22Rv1 (cell line): ENCODE data around the gene NUP210L.

Experiments
- H3K27ac ChIP-seq: fragments of 450-650 bp; 2 replicates; pipeline ENCODE4 v1.5.1; 2017
- ZFX ChIP-seq: fragments of 450-650 bp; IDR thresholded peaks from 2 replicates; pipeline ENCODE4 v1.6.1; 2017; ENCODE audit warnings: antibody characterized with exemption, borderline replicate concordance
- TF ChIP-seq, protein P1 (sequence below): fragments of 450-650 bp; IDR thresholded peaks from 2 replicates; pipeline ENCODE4 v1.5.1; 2017; ENCODE audit warnings: mild to moderate bottlenecking

The NUP210L gene

DNA sequence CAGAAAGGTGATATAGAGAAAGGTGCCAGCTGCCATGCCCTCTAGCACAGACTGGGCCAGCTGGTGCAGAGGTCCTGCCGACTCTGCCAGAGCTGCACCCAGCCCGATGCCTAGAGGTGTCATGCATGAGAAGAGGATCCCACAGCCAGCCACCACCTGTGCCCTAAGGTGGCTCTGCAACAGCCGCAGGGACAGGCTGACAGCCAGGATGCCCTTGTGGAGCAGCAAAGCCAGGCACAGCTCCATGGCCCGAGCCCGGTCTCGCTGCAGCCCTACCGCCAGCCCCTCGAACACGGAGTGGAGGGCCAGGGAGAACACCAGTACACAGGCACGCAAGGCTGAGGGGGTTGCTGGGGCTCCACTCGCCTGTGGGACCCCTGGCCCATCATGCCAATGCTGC, 194.7 kb downstream of the NUP210L start:
- TF ChIP-seq, protein P1, sequence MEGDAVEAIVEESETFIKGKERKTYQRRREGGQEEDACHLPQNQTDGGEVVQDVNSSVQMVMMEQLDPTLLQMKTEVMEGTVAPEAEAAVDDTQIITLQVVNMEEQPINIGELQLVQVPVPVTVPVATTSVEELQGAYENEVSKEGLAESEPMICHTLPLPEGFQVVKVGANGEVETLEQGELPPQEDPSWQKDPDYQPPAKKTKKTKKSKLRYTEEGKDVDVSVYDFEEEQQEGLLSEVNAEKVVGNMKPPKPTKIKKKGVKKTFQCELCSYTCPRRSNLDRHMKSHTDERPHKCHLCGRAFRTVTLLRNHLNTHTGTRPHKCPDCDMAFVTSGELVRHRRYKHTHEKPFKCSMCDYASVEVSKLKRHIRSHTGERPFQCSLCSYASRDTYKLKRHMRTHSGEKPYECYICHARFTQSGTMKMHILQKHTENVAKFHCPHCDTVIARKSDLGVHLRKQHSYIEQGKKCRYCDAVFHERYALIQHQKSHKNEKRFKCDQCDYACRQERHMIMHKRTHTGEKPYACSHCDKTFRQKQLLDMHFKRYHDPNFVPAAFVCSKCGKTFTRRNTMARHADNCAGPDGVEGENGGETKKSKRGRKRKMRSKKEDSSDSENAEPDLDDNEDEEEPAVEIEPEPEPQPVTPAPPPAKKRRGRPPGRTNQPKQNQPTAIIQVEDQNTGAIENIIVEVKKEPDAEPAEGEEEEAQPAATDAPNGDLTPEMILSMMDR = no peak
- TF ChIP-seq ZFX = no peak
- peak overlapping the region; percentile 100 for H3K27ac ChIP-seq

DNA sequence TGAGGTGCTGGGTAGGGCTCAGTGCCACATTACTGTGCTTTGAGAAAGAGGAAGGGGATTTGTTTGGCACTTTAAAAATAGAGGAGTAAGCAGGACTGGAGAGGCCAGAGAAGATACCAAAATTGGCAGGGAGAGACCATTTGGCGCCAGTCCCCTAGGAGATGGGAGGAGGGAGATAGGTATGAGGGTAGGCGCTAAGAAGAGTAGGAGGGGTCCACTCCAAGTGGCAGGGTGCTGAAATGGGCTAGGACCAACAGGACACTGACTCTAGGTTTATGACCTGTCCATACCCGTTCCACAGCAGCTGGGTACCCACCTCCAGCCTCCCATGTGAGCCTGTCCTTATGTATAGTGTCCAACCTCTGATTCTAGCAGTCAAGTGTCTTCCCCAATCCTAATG, 195.4 kb downstream of the NUP210L start:
- H3K27ac ChIP-seq = peak overlapping the region; percentile 100
- TF ChIP-seq, protein P1 = no peak
- no peak for TF ChIP-seq ZFX

DNA sequence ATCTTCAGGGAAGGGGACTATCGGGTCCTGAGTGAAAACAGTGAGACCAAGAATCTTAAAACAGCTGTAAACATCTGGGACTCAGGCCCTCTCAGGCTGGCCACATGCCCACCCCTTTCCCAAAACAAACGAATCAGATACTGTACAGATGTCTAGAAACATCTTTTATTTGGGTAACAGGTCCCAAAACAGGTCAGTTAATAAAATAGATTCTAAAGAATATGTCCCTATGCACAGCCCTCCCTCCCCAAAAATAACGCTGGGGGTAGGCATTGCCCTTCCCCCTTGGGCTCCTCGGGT, 196.0 kb downstream of the NUP210L start:
- peak overlapping the region; percentile 100 for H3K27ac ChIP-seq
- no peak for TF ChIP-seq ZFX
- TF ChIP-seq, protein P1 = no peak

DNA sequence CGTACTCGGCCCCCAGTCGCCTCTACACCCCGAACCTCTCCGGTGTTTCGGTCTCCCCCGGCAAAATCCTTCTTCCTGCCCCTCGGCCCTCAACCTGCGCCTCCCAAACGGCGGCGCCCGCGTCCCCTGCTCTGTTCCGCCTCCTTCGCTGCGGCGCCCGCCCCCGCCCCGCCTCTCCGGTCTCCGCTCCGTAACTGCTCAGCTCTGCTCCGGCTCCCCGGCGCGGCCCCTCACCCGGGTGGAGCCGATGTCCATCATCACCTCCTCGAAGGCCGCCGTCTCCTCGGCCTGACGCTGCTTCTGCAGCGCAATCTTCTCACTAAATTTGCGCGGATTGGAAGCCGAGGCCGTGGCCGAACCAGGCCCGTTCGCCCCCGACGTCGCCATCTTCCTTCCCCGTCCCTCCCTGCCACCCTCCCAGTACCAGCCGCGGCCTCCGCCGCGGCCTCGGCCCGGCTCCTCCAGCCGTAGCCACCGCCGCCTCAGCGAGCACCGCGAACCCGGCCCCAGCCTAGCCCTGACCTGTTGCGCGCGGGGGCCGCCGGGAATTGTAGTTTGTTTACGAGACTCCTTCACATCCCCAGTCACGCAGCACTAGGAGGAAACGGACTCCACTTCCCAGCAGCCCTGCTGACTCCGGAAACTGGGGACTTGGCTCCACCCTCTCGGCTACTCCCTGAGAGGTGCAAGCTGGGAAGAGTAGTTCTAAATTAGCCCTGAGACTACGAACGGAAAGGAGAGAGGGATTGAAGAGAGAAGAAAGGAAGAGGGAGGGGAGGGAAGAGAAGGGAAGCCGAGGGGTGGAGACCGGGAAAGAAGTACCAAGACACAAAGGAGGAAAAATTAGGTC, 196.5 kb downstream of the NUP210L start, which contains the start of gene CRTC2:
Gene CRTC2 (minus strand): TSS at position 502 of the 850 bp plus-strand sequence. CDS start 115 bp downstream, at position 387.
- TF ChIP-seq, protein P1 = peak; percentile 30
- TF ChIP-seq ZFX = no peak
- peak within 1 kb of the TSS; percentile 100 for H3K27ac ChIP-seq

DNA sequence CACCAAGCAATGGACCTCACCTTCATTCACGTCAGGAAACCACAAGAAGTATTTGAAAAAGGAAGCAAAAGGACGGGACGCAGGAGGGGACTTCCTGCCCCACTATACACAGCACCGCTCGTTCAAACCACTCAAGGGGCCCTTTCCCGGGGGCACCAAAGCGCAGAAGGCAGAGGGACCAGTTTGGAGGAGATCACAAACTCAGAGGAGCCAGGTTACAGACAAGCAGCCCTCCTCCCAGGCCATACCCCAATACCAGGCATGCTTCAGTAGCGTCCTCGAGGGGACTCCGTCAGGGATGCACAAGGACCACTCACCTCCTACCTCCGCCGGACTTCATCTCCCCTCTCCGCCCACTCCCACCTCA, 197.1 kb downstream of the NUP210L start:
- no peak for TF ChIP-seq ZFX
- H3K27ac ChIP-seq = peak overlapping the region; percentile 100

- TF ChIP-seq ZFX = no peak
- TF ChIP-seq, protein P1 = no peak
- H3K27ac ChIP-seq = peak overlapping the region; percentile 100
Observed at GRCh38 chr1:153956997-153957715, 197.7 kb downstream of the NUP210L start.

DNA sequence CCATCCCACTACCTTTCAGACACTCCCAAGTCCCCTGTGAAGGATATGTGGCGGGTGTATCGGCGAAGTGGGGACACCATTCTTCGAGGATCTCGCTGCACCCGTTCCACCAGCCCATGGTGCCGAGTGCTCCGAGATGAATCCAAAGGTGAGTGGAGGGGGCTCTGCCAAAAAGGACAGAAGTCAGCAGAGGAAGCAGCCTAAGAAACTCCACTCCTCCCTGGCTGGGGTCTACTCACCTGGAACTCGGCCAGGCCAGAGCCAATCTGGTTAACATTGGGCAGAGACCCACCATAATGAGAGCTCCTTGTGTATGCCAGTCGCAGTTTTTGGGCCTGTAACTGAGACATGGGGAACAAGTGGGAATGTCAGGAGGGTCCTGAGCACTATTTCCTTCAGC, 200.0 kb downstream of the NUP210L start:
- TF ChIP-seq ZFX = no peak
- TF ChIP-seq, protein P1 = no peak
- H3K27ac ChIP-seq = no peak overlapping the region
